Daoy (cell line): ENCODE results near the gene ROGDI. TPM values are rescaled to one million over a fixed set of nuclear protein-coding genes. Genes with fewer than 3 reads are reported as not detected.

Experiments
- DNase-seq: peaks from one replicate; pipeline ENCODE4 v3.0.0-alpha.2; 2015; ENCODE audit warnings: low read depth
- total RNA-seq: library from RNA; depleted of rRNA; stranded (reverse); fragments of >200 nt; shearing (Covaris generic); gene quantifications from 2 replicates; pipeline ENCODE4 v1.2.3, GENCODE V29; 2014

Gene ROGDI
- total RNA-seq, 1 experiment from 2014 or later = 8.3 TPM

GRCh38 chr16:4767872-4768548 lies 34.4 kb downstream of the ROGDI start:
- DNase-seq = peak; percentile 26

GRCh38 chr16:4766875-4767628 lies 35.4 kb downstream of the ROGDI start, which contains the start of gene ZNF500:
TSS of gene ZNF500 (minus strand) at chr16:4767162. CDS start at chr16:4765978, 1,184 bp downstream.
- peak; percentile 96 for DNase-seq

GRCh38 chr16:4765511-4766474 lies 36.6 kb downstream of the ROGDI start:
- no peak for DNase-seq

GRCh38 chr16:4763791-4764190 lies 38.6 kb downstream of the ROGDI start:
- no peak for DNase-seq

GRCh38 chr16:4762205-4762604 lies 40.2 kb downstream of the ROGDI start:
- DNase-seq = no peak

GRCh38 chr16:4760221-4760910 lies 42.1 kb downstream of the ROGDI start:
- no peak for DNase-seq

GRCh38 chr16:4755687-4756086 lies 46.7 kb downstream of the ROGDI start:
- DNase-seq = no peak

GRCh38 chr16:4754865-4755264 lies 47.6 kb downstream of the ROGDI start:
- DNase-seq = no peak

GRCh38 chr16:4753227-4753626 lies 49.2 kb downstream of the ROGDI start:
- no peak for DNase-seq

GRCh38 chr16:4752351-4753100 lies 49.9 kb downstream of the ROGDI start:
- no peak for DNase-seq

GRCh38 chr16:4750896-4751295 lies 51.5 kb downstream of the ROGDI start:
- DNase-seq = no peak

GRCh38 chr16:4749700-4750257 lies 52.7 kb downstream of the ROGDI start:
- DNase-seq = no peak

- no peak for DNase-seq
These were observed 53.6 kb downstream of the ROGDI start for GRCh38 chr16:4748682-4749411.

- no peak for DNase-seq
These were observed 54.3 kb downstream of the ROGDI start for GRCh38 chr16:4747906-4748681.

GRCh38 chr16:4746991-4747574 lies 55.4 kb downstream of the ROGDI start:
- no peak for DNase-seq
